Liver (tissue), 3 donors: ENCODE results near the gene SREBF1.

Experiments used
- SP1 ChIP-seq: IDR thresholded peaks from 2 replicates; pipeline ENCODE4 v1.6.1; 2018; ENCODE audit warnings: antibody characterized with exemption, mild to moderate bottlenecking
- TF ChIP-seq, protein P1 (sequence below): fragments of 150-350 bp; IDR thresholded peaks from 2 replicates; pipeline ENCODE4 v1.5.1; 2017; ENCODE audit warnings: improper control_type of control experiment, low read depth, low read length; ENCODE audit not compliant: missing input control
- TF ChIP-seq, protein P2 (sequence below): IDR thresholded peaks from 2 replicates; pipeline ENCODE4 v1.6.1; 2016; ENCODE audit warnings: antibody characterized with exemption, mild to moderate bottlenecking
- donor health status: healthy.
- donor health status: healthy.

DNA sequence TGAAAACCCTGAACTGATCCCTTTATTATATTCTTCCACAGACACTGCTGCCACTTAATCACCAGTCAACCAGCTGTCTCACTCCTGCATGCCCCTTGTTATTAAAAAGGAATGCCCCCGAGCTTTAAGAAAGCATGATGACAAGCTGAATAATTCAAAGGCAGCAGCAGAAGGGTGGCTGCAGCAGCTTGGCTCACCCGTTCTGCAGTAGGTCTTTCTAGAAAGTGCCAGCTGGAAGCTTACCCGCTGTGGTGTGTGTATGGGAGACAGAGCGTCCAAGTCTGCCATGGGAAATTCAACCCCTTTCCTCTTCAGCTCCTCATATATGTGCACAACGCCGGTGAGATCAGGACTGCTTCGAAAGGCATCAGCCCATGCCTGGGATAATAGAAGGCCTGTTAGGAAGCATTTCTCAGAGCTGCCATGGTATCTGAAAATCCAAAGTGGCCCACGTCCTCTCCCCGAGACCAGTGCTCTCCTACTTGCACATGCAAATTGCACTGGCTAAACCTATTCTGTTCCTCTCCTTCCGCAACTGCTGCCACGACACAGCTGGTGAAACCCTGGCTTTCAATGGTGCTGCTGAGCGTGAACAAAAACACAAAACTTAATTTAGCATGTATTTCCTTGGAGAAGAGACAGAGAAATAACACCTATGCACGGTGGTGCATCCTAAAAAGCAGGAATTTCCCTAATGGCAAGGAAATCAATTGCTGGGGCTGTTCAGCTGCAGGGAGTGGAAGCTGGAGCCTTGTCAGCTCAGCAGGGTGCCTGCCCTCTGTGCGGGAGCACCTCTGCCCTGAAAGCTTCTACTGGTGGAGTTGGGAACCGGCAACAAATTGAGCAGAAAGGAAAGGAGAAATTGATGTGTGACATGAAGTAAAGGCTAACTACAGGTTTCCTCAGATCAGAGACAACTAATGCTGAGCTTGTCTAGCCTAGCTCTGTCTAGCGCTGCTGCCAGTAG lies 47.9 kb upstream of the SREBF1 start:
- TF ChIP-seq SP1: no peak
- TF ChIP-seq, protein P1, sequence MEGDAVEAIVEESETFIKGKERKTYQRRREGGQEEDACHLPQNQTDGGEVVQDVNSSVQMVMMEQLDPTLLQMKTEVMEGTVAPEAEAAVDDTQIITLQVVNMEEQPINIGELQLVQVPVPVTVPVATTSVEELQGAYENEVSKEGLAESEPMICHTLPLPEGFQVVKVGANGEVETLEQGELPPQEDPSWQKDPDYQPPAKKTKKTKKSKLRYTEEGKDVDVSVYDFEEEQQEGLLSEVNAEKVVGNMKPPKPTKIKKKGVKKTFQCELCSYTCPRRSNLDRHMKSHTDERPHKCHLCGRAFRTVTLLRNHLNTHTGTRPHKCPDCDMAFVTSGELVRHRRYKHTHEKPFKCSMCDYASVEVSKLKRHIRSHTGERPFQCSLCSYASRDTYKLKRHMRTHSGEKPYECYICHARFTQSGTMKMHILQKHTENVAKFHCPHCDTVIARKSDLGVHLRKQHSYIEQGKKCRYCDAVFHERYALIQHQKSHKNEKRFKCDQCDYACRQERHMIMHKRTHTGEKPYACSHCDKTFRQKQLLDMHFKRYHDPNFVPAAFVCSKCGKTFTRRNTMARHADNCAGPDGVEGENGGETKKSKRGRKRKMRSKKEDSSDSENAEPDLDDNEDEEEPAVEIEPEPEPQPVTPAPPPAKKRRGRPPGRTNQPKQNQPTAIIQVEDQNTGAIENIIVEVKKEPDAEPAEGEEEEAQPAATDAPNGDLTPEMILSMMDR: no peak
- TF ChIP-seq, protein P2, sequence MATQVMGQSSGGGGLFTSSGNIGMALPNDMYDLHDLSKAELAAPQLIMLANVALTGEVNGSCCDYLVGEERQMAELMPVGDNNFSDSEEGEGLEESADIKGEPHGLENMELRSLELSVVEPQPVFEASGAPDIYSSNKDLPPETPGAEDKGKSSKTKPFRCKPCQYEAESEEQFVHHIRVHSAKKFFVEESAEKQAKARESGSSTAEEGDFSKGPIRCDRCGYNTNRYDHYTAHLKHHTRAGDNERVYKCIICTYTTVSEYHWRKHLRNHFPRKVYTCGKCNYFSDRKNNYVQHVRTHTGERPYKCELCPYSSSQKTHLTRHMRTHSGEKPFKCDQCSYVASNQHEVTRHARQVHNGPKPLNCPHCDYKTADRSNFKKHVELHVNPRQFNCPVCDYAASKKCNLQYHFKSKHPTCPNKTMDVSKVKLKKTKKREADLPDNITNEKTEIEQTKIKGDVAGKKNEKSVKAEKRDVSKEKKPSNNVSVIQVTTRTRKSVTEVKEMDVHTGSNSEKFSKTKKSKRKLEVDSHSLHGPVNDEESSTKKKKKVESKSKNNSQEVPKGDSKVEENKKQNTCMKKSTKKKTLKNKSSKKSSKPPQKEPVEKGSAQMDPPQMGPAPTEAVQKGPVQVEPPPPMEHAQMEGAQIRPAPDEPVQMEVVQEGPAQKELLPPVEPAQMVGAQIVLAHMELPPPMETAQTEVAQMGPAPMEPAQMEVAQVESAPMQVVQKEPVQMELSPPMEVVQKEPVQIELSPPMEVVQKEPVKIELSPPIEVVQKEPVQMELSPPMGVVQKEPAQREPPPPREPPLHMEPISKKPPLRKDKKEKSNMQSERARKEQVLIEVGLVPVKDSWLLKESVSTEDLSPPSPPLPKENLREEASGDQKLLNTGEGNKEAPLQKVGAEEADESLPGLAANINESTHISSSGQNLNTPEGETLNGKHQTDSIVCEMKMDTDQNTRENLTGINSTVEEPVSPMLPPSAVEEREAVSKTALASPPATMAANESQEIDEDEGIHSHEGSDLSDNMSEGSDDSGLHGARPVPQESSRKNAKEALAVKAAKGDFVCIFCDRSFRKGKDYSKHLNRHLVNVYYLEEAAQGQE: no peak
